Transverse colon (tissue), 4 donors: ENCODE measurements around the gene TWIST2. TPM values are rescaled to one million over a fixed set of nuclear protein-coding genes. Genes with fewer than 3 reads are reported as not detected.

Experiments used
- DNase-seq: peaks from one replicate; pipeline ENCODE4 v3.0.0-alpha.2; 2019
- H3K27ac ChIP-seq, 4 donors: fragments of 200-600 bp; sonication (generic); 2 replicates each; pipeline ENCODE4 v1.5.1; 2016 to 2018; ENCODE audit warnings: inconsistent platforms in 4 of 4
- H3K27me3 ChIP-seq: fragments of 200-600 bp; sonication (generic); 2 replicates; pipeline ENCODE4 v1.5.1; 2017; ENCODE audit warnings: inconsistent platforms
- H3K36me3 ChIP-seq, 4 donors: fragments of 200-600 bp; sonication (generic); 2 replicates each; pipeline ENCODE4 v1.5.1; 2017 to 2019; ENCODE audit warnings: inconsistent platforms in 4 of 4
- H3K4me1 ChIP-seq, 4 donors: fragments of 200-600 bp; sonication (generic); 2 replicates each; pipeline ENCODE4 v1.5.1; 2017 to 2020; ENCODE audit warnings: inconsistent platforms in 4 of 4
- H3K4me3 ChIP-seq, 4 donors: fragments of 200-600 bp; sonication (generic); 1 replicate in 1 of 4; 2 replicates in 3 of 4; pipeline versions ENCODE4 v1.5.1 to v1.6.1; 2017 to 2019; ENCODE audit warnings: inconsistent platforms in 4 of 4
- H3K9me3 ChIP-seq, 2 donors: fragments of 200-600 bp; sonication (generic); 2 replicates each; pipeline ENCODE4 v1.5.1; 2017 to 2019; ENCODE audit warnings: inconsistent platforms in 2 of 2
- CTCF ChIP-seq, 5 experiments: fragments of 200-600 bp in 3 of 5; fragments of 450-650 bp in 2 of 5; sonication (generic) in 3 of 5; IDR thresholded peaks; 1 replicate in 2 of 5; 2 replicates in 3 of 5; pipeline ENCODE4 v1.5.1; 2016 to 2017; ENCODE audit warnings: antibody characterized with exemption in 5 of 5, inconsistent platforms in 3 of 5, mild to moderate bottlenecking in 2 of 5, moderate library complexity in 1 of 5
- EP300 ChIP-seq: sonication (generic); formaldehyde crosslinking; IDR thresholded peaks from one replicate; pipeline ENCODE4 v1.6.1; 2017; ENCODE audit warnings: antibody characterized with exemption, low read depth
- POLR2A ChIP-seq: fragments of 450-650 bp; IDR thresholded peaks from one replicate; pipeline ENCODE4 v1.6.1; 2016; ENCODE audit warnings: antibody characterized with exemption, mild to moderate bottlenecking, moderate library complexity
- POLR2AphosphoS5 ChIP-seq, 3 donors: sonication (generic); formaldehyde crosslinking; IDR thresholded peaks; one replicate each; pipeline ENCODE4 v1.6.1; 2016; ENCODE audit warnings: antibody characterized with exemption in 3 of 3
- WGBS, 2 donors: methylation state at CpG; one replicate each; pipeline ENCODE4 v1.1.5; 2018; ENCODE audit warnings: low coverage in 1 of 2; 5-methylcytosine and 5-hydroxymethylcytosine counted together
- in situ Hi-C, 4 donors: fragments of 200-750 bp; cut with MboI; loops; one replicate each; pipeline versions ENCODE4 v1.15.0 to v1.15.1; 2017; ENCODE audit warnings: low sequenced_read_pairs in 3 of 4, low pct_ligation_motif_present in 1 of 4, low pct_unique_long_range_greater_than_20kb in 1 of 4
- intact Hi-C: fragments of 100-400 bp; cut with DNase I; formaldehyde crosslinking; loops from one replicate; pipeline ENCODE4 v1.15.1; 2023; ENCODE audit warnings: low total_unique reads
- total RNA-seq, 4 donors: library from RNA; depleted of rRNA; stranded (reverse); fragments of >200 nt; gene quantifications; one replicate each; pipeline ENCODE4 v1.1.0, GENCODE V29; 2016

The TWIST2 gene
- total RNA-seq, 4 donors from 2014 or later = 6.7 to 59.1 (median 16.8) TPM

GRCh38 chr2:238912916-238913875, 65.3 kb downstream of the TWIST2 start:
- H3K9me3 ChIP-seq = no peaks in the 10 kb centered on the region
- H3K4me1 ChIP-seq = no peaks in the 10 kb centered on the region
- in situ Hi-C loops (no loop called here), intact Hi-C loops (no loop called here)
- no peak overlapping the region for H3K4me3 ChIP-seq
- DNase-seq = no peak
- TF ChIP-seq CTCF (IDR thresholded peaks at IDR 0.05) (no peak), POLR2A (no peak), EP300 (no peak), POLR2AphosphoS5 (IDR thresholded peaks at IDR 0.05) (no peak)
- WGBS, 2 donors = 68% methylated on average over 16 of the region's 20 CpGs; no CpG with 5 or more reads in 1 of the 2 donors
- no peaks in the 10 kb centered on the region for H3K27me3 ChIP-seq
- no peaks in the 10 kb centered on the region for H3K36me3 ChIP-seq
- no peak overlapping the region for H3K27ac ChIP-seq

- in situ Hi-C loops (no loop called here), intact Hi-C loops (no loop called here)
- no peaks in the 10 kb centered on the region for H3K9me3 ChIP-seq
- no peak overlapping the region for H3K27ac ChIP-seq
- no peaks in the 10 kb centered on the region for H3K36me3 ChIP-seq
- TF ChIP-seq CTCF (IDR thresholded peaks at IDR 0.05) (no peak), EP300 (no peak), POLR2A (no peak), POLR2AphosphoS5 (IDR thresholded peaks at IDR 0.05) (no peak)
- no peaks in the 10 kb centered on the region for H3K27me3 ChIP-seq
- WGBS, 2 donors = 87 to 88% methylated on average over 4 to 22 of the region's 22 CpGs
- H3K4me3 ChIP-seq = no peak overlapping the region
- H3K4me1 ChIP-seq = no peaks in the 10 kb centered on the region
- DNase-seq = no peak
Measured at GRCh38 chr2:238913931-238914647, 66.2 kb downstream of the TWIST2 start.

DNA sequence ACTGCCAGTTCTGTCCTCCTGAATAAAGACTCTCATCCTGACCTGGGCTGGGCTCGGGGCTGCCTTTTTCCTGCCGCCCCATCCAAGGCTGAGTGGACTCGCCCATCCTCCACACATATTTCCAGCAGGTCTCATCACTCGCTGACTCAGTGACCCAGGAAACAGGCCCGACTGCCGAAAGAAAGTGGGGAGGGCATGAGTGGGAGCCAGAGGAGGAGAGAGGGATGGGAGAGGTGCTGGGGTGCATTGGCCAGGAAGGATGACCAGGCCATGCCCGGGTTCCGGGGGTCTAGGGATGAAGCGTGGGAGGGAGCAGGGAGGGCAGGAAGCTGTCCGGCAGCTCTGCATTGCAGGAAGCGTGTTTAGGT, 66.7 kb downstream of the TWIST2 start:
- no peak overlapping the region for H3K27ac ChIP-seq
- H3K27me3 ChIP-seq = no peaks in the 10 kb centered on the region
- 87% methylated on average over 11 of the region's 11 CpGs; no CpG with 5 or more reads in 1 of the 2 donors for WGBS, 2 donors
- no peaks in the 10 kb centered on the region for H3K9me3 ChIP-seq
- in situ Hi-C loops (no loop called here), intact Hi-C loops (no loop called here)
- H3K4me3 ChIP-seq = no peak overlapping the region
- H3K36me3 ChIP-seq = no peaks in the 10 kb centered on the region
- TF ChIP-seq CTCF (IDR thresholded peaks at IDR 0.05) (no peak), EP300 (no peak), POLR2AphosphoS5 (IDR thresholded peaks at IDR 0.05) (no peak), POLR2A (no peak)
- no peak for DNase-seq
- no peaks in the 10 kb centered on the region for H3K4me1 ChIP-seq

DNA sequence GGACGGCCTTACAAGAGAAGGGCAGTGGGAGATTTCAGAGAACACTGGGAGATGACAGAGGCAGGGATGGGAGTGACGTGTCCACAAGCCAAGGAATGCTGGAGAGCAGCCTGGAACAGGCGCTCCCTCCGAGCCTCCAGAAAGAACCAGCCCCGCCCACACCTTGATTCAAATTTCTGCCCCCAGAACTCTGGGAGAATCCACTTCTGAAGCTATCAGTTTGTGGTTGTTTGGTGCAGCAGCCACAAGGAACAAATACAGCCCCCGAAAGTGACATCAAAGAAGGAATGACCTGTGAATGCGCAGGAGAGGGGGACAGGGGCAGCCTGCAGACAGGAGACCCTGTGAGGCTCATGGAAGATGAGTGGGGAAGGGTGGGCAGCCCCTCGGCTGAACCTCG, 67.3 kb downstream of the TWIST2 start:
- H3K9me3 ChIP-seq = no peaks in the 10 kb centered on the region
- TF ChIP-seq CTCF (IDR thresholded peaks at IDR 0.05) (no peak), POLR2AphosphoS5 (IDR thresholded peaks at IDR 0.05) (no peak), POLR2A (no peak), EP300 (no peak)

More for the DNA sequence above, 67.3 kb downstream of the TWIST2 start:
- Histone ChIP-seq H3K27ac (no peak overlapping the region), H3K4me1 (no peaks in the 10 kb centered on the region), H3K27me3 (no peaks in the 10 kb centered on the region), H3K36me3 (no peaks in the 10 kb centered on the region), H3K4me3 (no peak overlapping the region)
- 75 to 81% methylated on average over 2 to 9 of the region's 9 CpGs for WGBS, 2 donors
- intact Hi-C loops (no loop called here), in situ Hi-C loops (no loop called here)
- no peak for DNase-seq
